Tibial nerve (tissue), 4 donors: ENCODE data around the gene CHRDL2. TPM values are rescaled to one million over a fixed set of nuclear protein-coding genes. Genes with fewer than 3 reads are reported as not detected.

Experiments
- DNase-seq, 2 donors: peaks; one replicate each; pipeline ENCODE4 v3.0.0-alpha.2; 2019; ENCODE audit warnings: low spot score in 2 of 2
- H3K27ac ChIP-seq, 4 donors: fragments of 200-600 bp; sonication (generic) in 3 of 4; one replicate each; pipeline ENCODE4 v1.5.1; 2017 to 2019; ENCODE audit warnings: mild to moderate bottlenecking in 1 of 4
- H3K27me3 ChIP-seq, 2 donors: fragments of 200-600 bp; sonication (generic) in 1 of 2; one replicate each; pipeline versions ENCODE4 v1.5.1 to v1.6.0; 2017 to 2019
- H3K36me3 ChIP-seq, 3 donors: fragments of 200-600 bp; sonication (generic); one replicate each; pipeline ENCODE4 v1.5.1; 2018 to 2019
- H3K4me1 ChIP-seq, 4 donors: fragments of 200-600 bp; sonication (generic) in 3 of 4; one replicate each; pipeline ENCODE4 v1.5.1; 2017 to 2019
- H3K4me3 ChIP-seq, 4 donors: fragments of 200-600 bp; sonication (generic) in 3 of 4; one replicate each; pipeline ENCODE4 v1.5.1; 2017 to 2019; ENCODE audit warnings: mild to moderate bottlenecking in 1 of 4, moderate library complexity in 1 of 4
- H3K9me3 ChIP-seq, 4 donors: fragments of 200-600 bp; sonication (generic) in 3 of 4; one replicate each; pipeline ENCODE4 v1.5.1; 2017 to 2019
- CTCF ChIP-seq, 5 experiments: fragments of 200-600 bp in 3 of 5; fragments of 450-650 bp in 2 of 5; sonication (generic) in 3 of 5; IDR thresholded peaks; one replicate each; pipeline ENCODE4 v1.5.1; 2016 to 2019; ENCODE audit warnings: antibody characterized with exemption in 5 of 5, mild to moderate bottlenecking in 3 of 5, moderate library complexity in 2 of 5
- EP300 ChIP-seq, 2 donors: sonication (generic); formaldehyde crosslinking; IDR thresholded peaks; one replicate each; pipeline ENCODE4 v1.6.1; 2017; ENCODE audit warnings: antibody characterized with exemption in 2 of 2, mild to moderate bottlenecking in 1 of 2
- POLR2A ChIP-seq, 2 donors: fragments of 450-650 bp; IDR thresholded peaks; one replicate each; pipeline ENCODE4 v1.6.1; 2017; ENCODE audit warnings: antibody characterized with exemption in 2 of 2, mild to moderate bottlenecking in 2 of 2, moderate library complexity in 2 of 2
- WGBS, 2 donors: methylation state at CpG; one replicate each; pipeline ENCODE4 v1.1.5; 2018; 5-methylcytosine and 5-hydroxymethylcytosine counted together
- total RNA-seq, 4 donors: library from RNA; depleted of rRNA; stranded (reverse); fragments of >200 nt; gene quantifications; one replicate each; pipeline ENCODE4 v1.1.0, GENCODE V29; 2016

CHRDL2 gene, protein sequence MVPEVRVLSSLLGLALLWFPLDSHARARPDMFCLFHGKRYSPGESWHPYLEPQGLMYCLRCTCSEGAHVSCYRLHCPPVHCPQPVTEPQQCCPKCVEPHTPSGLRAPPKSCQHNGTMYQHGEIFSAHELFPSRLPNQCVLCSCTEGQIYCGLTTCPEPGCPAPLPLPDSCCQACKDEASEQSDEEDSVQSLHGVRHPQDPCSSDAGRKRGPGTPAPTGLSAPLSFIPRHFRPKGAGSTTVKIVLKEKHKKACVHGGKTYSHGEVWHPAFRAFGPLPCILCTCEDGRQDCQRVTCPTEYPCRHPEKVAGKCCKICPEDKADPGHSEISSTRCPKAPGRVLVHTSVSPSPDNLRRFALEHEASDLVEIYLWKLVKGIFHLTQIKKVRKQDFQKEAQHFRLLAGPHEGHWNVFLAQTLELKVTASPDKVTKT
- total RNA-seq: not detected

- H3K4me1 ChIP-seq: peaks cover 0 to 18% (median 2%) of the 10 kb centered on the region in 4 donors
- 18% methylated on average over 42 to 46 of the region's 69 CpGs for WGBS, 2 donors
- peak within 1 kb of the TSS in 2 of 4 donors; percentile 24 to 36 for H3K4me3 ChIP-seq
- no peak within 1 kb of the TSS for H3K27ac ChIP-seq
- no peak for TF ChIP-seq POLR2A (IDR thresholded peaks at IDR 0.05)
- no peak for TF ChIP-seq CTCF (IDR thresholded peaks at IDR 0.05)
- no peak for TF ChIP-seq EP300 (IDR thresholded peaks at IDR 0.05)
- H3K27me3 ChIP-seq: peaks cover 0 to 61% of the 10 kb centered on the region in 2 donors
- DNase-seq: no peak
- H3K36me3 ChIP-seq: no peaks in the 10 kb centered on the region
- no peaks in the 10 kb centered on the region for H3K9me3 ChIP-seq
These were observed at the start of gene CHRDL2 for GRCh38 chr11:74731301-74732094. TSS of gene CHRDL2 (minus strand) at chr11:74731426. CDS start at chr11:74730888, 538 bp downstream.

DNA sequence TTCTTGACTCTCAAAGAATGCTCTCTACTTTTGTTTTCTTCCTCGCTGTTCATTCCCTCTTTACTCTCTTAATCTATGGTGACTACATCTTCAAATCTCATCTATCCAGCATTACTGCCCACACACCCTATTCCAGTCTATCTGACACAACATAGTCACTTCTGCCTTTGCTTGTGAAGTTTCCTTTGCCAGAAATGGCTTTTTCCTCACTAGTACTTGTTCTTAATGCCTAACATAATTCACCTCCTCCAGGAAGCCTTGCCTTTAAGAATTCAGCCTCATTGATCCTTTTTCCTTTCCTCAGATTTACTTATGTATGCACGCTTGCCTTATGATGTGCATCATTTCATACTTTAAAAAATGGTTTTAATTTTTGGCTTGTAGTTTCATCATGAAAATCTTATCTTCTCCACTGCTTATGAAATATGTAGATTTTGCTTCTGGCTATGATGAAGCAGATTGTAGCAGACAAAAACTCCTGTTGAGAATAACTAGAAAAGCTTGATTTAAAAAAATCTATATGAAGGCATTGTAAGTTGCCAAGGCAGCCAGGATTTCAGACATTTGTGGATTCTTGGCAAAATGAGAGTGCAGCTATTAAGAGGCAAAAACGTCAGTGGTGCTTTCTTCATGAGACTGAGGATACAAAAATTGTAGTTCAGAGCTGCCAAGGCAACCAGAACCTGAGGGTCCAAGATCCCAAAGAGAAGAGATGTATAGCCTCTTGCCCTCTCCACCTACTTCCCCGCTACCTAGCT is 49.2 kb upstream of the CHRDL2 start:
- H3K9me3 ChIP-seq: no peaks in the 10 kb centered on the region
- H3K4me1 ChIP-seq: peaks cover 0 to 60% (median 17%) of the 10 kb centered on the region in 4 donors
- H3K27ac ChIP-seq: no peak overlapping the region
- no peak for DNase-seq
- H3K27me3 ChIP-seq: no peaks in the 10 kb centered on the region
- WGBS, 2 donors: 71 to 73% methylated on average over 4 of the region's 4 CpGs
- TF ChIP-seq CTCF (IDR thresholded peaks at IDR 0.05) (no peak), POLR2A (IDR thresholded peaks at IDR 0.05) (no peak)
- no peak overlapping the region for H3K4me3 ChIP-seq
- H3K36me3 ChIP-seq: no peaks in the 10 kb centered on the region

DNA sequence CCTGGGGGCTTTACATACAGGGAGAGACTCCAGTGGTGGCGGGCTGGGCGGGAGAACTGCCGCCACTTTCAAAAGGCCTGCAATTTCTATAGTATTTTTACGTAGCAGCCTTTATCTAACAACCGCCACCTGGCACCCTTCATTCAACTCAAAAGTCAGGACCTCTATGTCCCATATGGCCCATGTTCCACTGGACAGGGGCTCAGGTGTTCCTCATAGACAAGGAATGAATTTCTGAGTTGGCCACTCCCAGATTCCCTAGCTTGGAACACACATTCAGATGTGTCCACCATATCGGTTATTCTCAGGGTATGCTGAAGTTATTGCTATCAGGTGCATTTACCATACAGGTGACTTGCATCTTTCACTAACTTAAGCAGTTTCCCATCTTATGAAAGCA is 47.4 kb upstream of the CHRDL2 start:
- TF ChIP-seq EP300 (IDR thresholded peaks at IDR 0.05): no peak
- TF ChIP-seq CTCF (IDR thresholded peaks at IDR 0.05): no peak
- TF ChIP-seq POLR2A (IDR thresholded peaks at IDR 0.05): no peak
- Histone ChIP-seq H3K9me3 (no peaks in the 10 kb centered on the region), H3K4me3 (no peak overlapping the region), H3K27ac (no peak overlapping the region), H3K4me1 (peaks cover 0 to 57% (median 10%) of the 10 kb centered on the region in 4 donors), H3K36me3 (no peaks in the 10 kb centered on the region), H3K27me3 (no peaks in the 10 kb centered on the region)
- WGBS, 2 donors: 95 to 98% methylated on average over 6 of the region's 6 CpGs
- no peak for DNase-seq

DNA sequence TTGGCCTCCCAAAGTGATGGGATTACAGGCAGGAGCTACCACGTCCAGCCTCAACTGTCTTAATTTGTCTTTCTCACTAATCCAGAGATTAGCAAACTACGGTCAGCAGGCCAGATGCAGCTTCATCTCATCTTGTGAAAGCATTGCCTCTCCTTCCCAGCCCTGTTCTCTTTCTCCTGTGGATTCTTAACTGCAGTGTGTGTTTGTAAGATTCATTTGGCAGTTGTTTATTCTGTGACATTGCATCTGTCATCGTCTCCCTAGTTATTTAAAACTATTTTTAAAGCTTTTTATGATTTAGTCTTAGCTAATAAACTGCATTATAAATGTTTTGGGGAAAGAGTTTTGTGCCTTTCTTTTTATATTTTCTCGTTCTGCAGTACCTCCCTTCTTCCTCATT is 46.7 kb upstream of the CHRDL2 start:
- TF ChIP-seq POLR2A (IDR thresholded peaks at IDR 0.05) (no peak), EP300 (IDR thresholded peaks at IDR 0.05) (no peak), CTCF (IDR thresholded peaks at IDR 0.05) (no peak)
- no peak overlapping the region for H3K4me3 ChIP-seq
- no peaks in the 10 kb centered on the region for H3K9me3 ChIP-seq
- no peaks in the 10 kb centered on the region for H3K36me3 ChIP-seq
- H3K27me3 ChIP-seq: no peaks in the 10 kb centered on the region
- no peak for DNase-seq
- no peak overlapping the region for H3K27ac ChIP-seq
- peaks cover 0 to 50% (median 3%) of the 10 kb centered on the region in 4 donors for H3K4me1 ChIP-seq
- 76% methylated on average over 4 of the region's 4 CpGs for WGBS, 2 donors
